ENCODE results near the gene CDC42SE2. TPM values are rescaled to one million over a fixed set of nuclear protein-coding genes. Genes with fewer than 3 reads are reported as not detected.

CDC42SE2 gene
- total RNA-seq, 1 experiment from 2014 or later: 32.8 TPM

DNA sequence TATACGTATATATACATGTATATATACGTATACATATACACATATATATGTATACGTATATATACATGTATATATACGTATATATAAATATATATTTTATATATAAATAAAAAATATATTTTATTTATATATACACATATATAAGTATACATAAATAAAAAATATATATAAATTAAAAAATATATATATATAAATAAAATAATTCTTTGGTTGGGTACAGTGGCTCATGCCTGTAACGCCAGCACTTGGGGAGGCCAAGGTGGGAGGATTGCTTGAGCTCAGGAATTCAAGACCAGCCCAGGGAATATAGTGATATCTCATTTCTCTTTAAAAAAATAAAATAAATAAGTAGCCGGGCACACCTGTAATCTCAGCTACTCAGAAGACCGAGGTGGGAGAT is 155.0 kb downstream of the CDC42SE2 start:
- Histone ChIP-seq H3K4me3 (no peak overlapping the region), H4K20me1 (ENCODE audit: insufficient read depth) (no peaks in the 10 kb centered on the region), H3K79me2 (ENCODE audit: low read depth) (no peaks in the 10 kb centered on the region), H3K9me3 (ENCODE audit: insufficient read depth, low read depth) (no peaks in the 10 kb centered on the region), H3K9me2 (ENCODE audit: insufficient read depth) (no peaks in the 10 kb centered on the region), H3K27ac (no peak overlapping the region), H2AFZ (no peak overlapping the region), H3K4me1 (replicated peaks; ENCODE audit: insufficient read depth) (no peaks in the 10 kb centered on the region), H3K4me2 (no peak overlapping the region), H3K27me3 (ENCODE audit: insufficient read depth, low read depth) (no peaks in the 10 kb centered on the region), H3K36me3 (ENCODE audit: low read depth) (0 out of 2 replicates have a peak, but pooled peaks cover 3% of the 10 kb centered on the region), H3F3A (ENCODE audit: insufficient read depth, low read depth) (peaks cover 5% of the 10 kb centered on the region; the same call in 1 of the 2 replicates)
- no TSS peak for BruUV-seq (replicated peaks)
- no peak for DNase-seq
- TF ChIP-seq, protein P1, sequence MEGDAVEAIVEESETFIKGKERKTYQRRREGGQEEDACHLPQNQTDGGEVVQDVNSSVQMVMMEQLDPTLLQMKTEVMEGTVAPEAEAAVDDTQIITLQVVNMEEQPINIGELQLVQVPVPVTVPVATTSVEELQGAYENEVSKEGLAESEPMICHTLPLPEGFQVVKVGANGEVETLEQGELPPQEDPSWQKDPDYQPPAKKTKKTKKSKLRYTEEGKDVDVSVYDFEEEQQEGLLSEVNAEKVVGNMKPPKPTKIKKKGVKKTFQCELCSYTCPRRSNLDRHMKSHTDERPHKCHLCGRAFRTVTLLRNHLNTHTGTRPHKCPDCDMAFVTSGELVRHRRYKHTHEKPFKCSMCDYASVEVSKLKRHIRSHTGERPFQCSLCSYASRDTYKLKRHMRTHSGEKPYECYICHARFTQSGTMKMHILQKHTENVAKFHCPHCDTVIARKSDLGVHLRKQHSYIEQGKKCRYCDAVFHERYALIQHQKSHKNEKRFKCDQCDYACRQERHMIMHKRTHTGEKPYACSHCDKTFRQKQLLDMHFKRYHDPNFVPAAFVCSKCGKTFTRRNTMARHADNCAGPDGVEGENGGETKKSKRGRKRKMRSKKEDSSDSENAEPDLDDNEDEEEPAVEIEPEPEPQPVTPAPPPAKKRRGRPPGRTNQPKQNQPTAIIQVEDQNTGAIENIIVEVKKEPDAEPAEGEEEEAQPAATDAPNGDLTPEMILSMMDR (conservative IDR thresholded peaks at IDR 0.05): no peak
- TF ChIP-seq EZH2 (IDR thresholded peaks at IDR 0.05; ENCODE audit: low read depth): no peak
- CTCF ChIA-PET: interaction anchor here (0.6 kb wide), 2 partner anchors 362 to 1319 kb away, joined by 3 to 10 read pairs; no protein-coding TSS in a partner anchor
- POLR2A ChIA-PET (ENCODE audit: unreplicated experiment): no interaction called here
- intact Hi-C loops (cut with micrococcal nuclease; ENCODE audit: unreplicated experiment): loop anchor here (10.0 kb wide), 1 partner anchor 254 kb away; the partner anchor contains the start of gene HINT1

DNA sequence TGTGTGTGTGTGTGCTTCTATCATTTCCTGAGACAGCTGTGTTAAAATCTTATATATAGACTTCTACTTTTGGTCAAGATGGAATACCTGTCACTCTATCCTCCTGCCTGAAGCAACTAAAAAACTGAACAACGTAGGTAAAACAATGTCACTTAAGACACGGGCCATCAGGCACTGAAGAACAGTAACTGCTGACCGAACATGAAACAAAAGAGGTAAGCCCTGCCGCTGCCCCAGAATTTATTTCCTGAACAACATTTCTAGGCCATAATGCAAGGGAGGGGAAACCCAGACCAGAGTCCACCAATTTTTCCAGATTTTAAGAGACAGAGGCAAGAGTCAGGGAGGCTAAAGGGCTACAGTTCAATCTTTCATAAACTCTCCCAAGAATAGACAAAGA is 156.0 kb downstream of the CDC42SE2 start:
- Histone ChIP-seq H2AFZ (no peak overlapping the region), H3K4me2 (no peak overlapping the region), H3K9me2 (ENCODE audit: insufficient read depth) (no peaks in the 10 kb centered on the region), H3K4me3 (no peak overlapping the region), H3K36me3 (ENCODE audit: low read depth) (0 out of 2 replicates have a peak, but pooled peaks cover 3% of the 10 kb centered on the region), H3K4me1 (replicated peaks; ENCODE audit: insufficient read depth) (no peaks in the 10 kb centered on the region), H3K9me3 (ENCODE audit: insufficient read depth, low read depth) (no peaks in the 10 kb centered on the region), H3K79me2 (ENCODE audit: low read depth) (no peaks in the 10 kb centered on the region), H3F3A (ENCODE audit: insufficient read depth, low read depth) (peaks cover 5% of the 10 kb centered on the region; the same call in 1 of the 2 replicates), H3K27me3 (ENCODE audit: insufficient read depth, low read depth) (no peaks in the 10 kb centered on the region), H3K27ac (no peak overlapping the region), H4K20me1 (ENCODE audit: insufficient read depth) (no peaks in the 10 kb centered on the region)
- ChIA-PET POLR2A (ENCODE audit: unreplicated experiment) (no interaction called here), CTCF (interaction anchor here (0.7 kb wide), 1 partner anchor 161 kb away, joined by 11 read pairs; no protein-coding TSS in a partner anchor)
- intact Hi-C loops (cut with micrococcal nuclease; ENCODE audit: unreplicated experiment): loop anchor here (5.0 to 10.0 kb wide), 2 partner anchors 255 to 587 kb away; partner anchors contain the start of gene HINT1
- BruUV-seq (replicated peaks): no TSS peak
- no peak for DNase-seq
- TF ChIP-seq, protein P1 (conservative IDR thresholded peaks at IDR 0.05): no peak
- no peak for TF ChIP-seq EZH2 (IDR thresholded peaks at IDR 0.05; ENCODE audit: low read depth)

DNA sequence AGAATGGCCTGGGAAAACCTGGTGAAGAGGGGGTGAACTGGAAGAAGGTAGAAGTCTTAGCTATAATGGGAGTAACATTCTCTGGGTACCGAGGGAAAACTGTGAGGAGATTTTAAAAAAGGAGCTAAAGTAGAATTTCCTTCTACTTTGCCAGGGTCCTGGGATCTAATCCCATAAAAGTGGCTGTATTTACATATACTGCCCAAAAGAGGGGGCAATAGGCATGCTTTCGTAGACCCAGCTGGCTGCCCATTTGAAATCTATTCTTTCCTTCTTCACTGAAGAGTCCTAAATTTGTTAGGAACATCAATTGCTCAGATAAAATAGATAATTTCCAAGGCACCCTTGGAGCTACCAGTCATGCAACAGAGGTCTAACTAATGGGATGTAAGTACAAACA is 159.2 kb downstream of the CDC42SE2 start:
- no peak overlapping the region for H3K27ac ChIP-seq
- POLR2A ChIA-PET (ENCODE audit: unreplicated experiment): no interaction called here
- no peaks in the 10 kb centered on the region; the same call in 1 of the 2 replicates for H3F3A ChIP-seq (ENCODE audit: insufficient read depth, low read depth)
- no peak for TF ChIP-seq EZH2 (IDR thresholded peaks at IDR 0.05; ENCODE audit: low read depth)
- TF ChIP-seq, protein P1 (conservative IDR thresholded peaks at IDR 0.05): peak; percentile 57; the same call in 1 of the 2 replicates
- H3K9me3 ChIP-seq (ENCODE audit: insufficient read depth, low read depth): no peaks in the 10 kb centered on the region
- H2AFZ ChIP-seq: no peak overlapping the region
- intact Hi-C loops (cut with micrococcal nuclease; ENCODE audit: unreplicated experiment): loop anchor here (1.0 to 5.0 kb wide), 2 partner anchors 584 to 640 kb away; no protein-coding TSS in a partner anchor
- no peaks in the 10 kb centered on the region for H3K79me2 ChIP-seq (ENCODE audit: low read depth)
- H3K27me3 ChIP-seq (ENCODE audit: insufficient read depth, low read depth): no peaks in the 10 kb centered on the region
- no peak overlapping the region for H3K4me2 ChIP-seq
- no peak overlapping the region for H3K4me3 ChIP-seq
- 0 out of 2 replicates have a peak, but pooled peaks cover 3% of the 10 kb centered on the region for H3K36me3 ChIP-seq (ENCODE audit: low read depth)
- no peak for DNase-seq
- no TSS peak for BruUV-seq (replicated peaks)
- H3K9me2 ChIP-seq (ENCODE audit: insufficient read depth): no peaks in the 10 kb centered on the region
- CTCF ChIA-PET: interaction anchor here (0.6 kb wide), 1 partner anchor 314 kb away, joined by 3 read pairs; no protein-coding TSS in a partner anchor
- no peaks in the 10 kb centered on the region for H3K4me1 ChIP-seq (replicated peaks; ENCODE audit: insufficient read depth)
- no peaks in the 10 kb centered on the region for H4K20me1 ChIP-seq (ENCODE audit: insufficient read depth)

All from PC-9 (cell line).